ENCODE results near the gene RNF32.
"Not testable (repeated sequence)": the region's sequence is repeated elsewhere in the genome, so short reads cannot be mapped to it uniquely, and the experiment has no call there.

The RNF32 gene

DNA sequence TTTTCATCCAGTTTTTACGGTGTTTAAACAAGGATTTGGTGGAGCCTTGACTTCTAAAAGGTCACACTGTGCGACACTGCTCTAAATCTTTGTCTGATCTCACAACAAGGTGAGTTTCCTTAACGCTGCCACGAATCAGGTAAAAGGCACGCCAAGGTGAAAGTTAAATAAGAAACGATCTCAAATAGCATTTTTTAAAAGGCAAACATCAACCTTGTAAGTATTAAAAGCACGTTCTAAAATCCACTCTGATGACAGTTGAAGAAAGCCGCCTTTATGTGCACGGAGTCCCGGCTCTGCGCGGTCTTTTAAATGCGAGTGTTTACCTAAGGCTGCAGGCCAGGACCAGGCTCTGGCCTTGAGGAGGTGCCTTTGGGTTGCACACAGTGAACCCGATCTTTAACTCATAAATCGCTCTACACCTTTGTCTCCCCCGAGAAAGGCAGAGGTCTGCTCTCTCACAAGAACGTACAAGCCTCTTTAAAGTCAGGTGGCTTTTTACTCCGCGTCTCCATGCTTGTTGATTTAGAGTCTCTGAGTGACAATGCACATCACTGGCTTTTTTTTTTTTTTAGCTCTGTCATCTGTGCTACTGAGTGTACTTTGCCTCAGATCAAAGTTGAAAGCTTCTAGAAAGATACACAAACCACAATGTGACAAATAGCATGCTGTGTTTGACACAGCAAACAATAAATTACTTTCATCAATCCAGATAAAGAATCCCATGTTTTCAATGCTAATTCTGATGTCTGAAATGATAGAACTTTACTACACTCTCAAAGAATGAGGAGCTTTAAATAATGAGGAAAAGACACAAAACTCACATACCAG is 25.9 kb upstream of the RNF32 start:
- DNase-seq: peak; percentile 14

DNA sequence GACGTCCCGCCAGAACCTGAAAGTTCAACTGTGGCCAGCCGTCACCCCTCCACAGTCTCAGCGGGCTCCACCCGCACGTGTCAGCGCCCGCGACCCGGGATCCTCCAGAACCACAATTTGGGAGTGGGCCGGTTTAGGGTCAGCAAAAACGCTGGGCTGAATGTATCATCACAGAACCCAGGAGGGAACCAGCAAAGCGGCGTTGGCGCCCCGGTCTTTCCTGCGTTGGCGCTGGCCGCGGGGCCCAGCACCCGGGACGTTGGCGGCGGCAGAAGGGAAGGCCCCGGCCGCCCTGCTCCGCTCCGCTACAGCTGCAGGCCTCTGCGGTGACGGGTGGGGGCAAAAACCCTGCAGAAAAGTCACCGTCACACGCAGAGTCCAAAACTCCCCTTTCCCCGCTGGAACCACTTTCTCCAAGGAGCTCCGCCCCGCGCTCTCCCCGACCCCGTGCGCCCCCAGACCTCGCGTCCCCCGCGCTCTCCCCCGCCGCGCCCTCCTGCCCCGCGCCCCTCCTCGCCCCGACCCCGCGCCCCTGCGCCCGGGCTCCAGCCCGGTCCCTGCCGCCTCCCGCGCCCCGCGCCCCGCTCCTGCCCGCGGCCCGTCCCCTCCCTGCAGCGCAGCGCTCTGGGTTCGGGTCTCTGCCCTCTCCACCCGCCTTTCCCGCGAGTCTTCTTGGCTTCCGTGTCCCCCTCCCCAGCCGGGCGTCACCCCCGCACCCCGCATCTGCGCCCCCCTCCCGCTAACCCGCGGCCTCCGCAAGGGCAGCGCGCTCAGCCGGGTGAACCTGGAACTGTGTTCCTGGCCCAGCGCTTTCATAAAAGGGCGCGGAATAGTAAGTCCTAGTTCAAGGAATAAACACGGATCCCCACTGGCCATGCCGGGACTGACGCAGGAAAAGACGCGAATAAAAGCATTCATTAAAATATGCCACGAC is 24.0 kb upstream of the RNF32 start:
- no peak for DNase-seq

DNA sequence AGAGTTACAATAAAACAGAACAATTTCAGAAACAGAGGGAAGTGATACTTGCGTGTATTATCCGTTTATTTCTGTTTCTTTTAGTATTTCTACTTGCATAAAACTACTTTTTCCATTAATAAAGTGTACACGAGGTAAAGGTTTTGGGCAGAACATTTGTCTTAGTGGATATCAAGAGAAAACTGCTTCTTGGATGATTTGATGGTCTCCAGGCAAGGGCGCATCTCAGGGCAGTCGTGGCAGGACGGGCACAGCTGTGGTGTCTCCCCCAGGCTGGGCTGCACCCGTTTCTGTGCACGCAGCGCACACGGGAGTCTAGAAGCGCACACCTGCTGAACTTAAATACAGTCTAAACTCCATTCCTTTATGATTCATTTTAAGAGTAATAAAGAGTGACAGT is 23.4 kb upstream of the RNF32 start:
- no peak for DNase-seq

DNA sequence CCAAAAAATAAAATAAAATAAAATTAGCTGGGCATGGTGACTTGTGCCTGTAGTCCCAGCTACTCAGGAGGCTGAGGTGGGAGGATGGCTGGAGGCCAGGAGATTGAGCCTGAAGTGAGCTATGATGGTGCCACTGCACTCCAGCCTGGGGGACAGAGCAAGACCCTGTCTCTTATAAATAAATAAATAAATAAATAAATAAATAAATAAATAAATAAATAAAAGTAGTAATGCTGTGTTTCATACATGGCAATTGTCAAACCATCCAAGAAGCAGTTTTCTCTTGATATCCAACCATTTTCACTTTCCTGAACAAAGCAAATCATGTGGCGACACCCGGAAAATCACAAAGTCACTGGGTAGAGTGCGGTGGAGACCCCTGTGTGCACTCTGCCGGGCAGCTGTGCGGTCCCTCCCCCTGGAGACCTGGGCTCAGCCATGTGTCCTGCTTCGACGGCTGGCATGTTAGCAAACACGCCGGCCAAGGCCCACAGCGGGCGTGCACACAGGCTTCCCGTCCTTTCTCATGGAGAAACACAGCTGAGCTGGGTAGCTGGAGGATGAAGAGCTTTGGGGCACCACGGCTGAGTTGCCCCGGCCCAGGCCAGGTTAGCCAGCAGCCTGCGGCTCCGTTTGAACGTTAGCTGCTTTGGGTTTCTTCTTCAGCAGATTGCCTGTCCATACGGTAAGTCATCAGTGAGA is 22.3 kb upstream of the RNF32 start:
- no peak for DNase-seq

DNA sequence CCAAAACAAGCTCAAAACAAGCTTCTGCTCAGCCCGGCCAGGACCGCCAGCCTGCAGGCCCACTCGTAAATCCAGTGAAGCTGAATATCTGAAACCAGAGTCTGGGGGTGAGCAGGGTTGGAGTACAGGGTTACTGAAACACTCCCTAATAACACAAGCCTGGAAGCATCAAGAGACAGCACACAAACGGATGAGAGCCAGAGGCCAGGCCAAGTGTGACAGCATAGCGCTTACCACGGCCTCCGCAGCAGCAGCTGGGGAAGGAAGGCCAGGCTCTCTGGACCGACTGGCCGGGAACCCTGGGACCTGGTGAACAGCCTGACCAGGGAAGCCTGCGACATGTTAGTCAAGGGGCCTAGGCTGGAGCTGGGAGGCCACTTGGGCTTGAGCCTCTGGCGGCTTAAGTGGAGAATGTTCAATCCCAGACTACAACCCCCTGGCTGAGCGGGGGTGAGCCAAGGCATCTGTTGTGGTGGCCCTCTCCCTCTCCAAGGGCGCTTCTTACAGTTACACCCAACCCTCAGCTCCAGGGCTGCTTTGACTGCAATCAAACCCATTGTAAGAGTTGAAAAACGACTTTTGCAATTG is 21.7 kb upstream of the RNF32 start:
- no peak for DNase-seq

DNA sequence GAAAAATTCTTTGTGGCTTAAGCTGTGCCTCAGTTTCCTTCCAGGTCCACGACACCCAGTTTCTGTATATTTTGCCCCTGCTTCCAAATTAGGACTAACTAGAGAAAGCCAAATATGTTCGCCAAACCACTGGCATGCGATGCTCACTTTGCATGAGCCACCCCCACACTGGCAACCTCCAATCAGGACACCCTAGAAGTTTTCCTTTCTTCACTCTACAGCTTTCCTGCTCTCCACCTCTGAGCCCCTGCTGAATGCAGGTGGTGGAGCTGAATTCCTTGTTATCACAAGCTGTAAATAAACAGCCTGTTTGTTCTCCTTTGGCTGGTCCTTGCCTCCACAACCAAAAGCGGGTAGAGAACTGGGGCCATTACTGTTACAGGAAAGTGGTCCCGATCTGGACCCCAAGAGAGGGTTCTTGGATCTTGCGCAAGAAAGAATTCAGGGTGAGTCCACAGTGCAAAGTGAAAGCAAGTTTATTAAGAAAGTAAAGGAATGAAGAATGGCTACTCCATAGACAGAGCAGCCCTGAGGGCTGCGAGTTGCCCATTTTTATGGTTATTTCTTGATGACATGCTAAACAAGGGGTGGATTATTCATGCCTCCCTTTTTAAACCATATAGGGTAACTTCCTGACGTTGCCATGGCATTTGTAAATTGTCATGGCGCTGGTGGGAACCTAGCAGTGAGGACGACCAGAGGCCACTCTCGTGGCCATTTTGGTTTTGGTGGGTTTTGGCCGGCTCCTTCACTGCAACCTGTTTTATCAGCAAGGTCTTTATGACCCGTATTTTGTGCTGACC is 20.9 kb upstream of the RNF32 start:
- not testable (repeated sequence) for DNase-seq

DNA sequence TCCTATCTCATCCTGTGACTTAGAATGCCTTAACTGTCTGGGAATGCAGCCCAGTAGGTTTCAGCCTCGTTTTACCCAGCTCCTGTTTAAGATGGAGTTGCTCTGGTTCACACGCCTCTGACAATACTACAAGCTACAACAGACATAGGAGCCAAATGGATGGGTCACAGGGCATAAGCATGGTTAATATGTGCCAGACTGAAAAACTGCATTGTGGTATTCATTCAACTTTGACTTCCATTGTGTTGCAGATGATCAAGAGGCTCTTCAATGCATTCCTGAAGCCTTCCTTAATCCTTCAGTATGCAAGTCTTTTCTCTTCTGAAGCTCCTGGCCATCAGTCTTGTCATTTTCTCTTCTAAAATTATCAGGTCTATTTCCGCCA is 20.3 kb upstream of the RNF32 start:
- DNase-seq: no peak

DNA sequence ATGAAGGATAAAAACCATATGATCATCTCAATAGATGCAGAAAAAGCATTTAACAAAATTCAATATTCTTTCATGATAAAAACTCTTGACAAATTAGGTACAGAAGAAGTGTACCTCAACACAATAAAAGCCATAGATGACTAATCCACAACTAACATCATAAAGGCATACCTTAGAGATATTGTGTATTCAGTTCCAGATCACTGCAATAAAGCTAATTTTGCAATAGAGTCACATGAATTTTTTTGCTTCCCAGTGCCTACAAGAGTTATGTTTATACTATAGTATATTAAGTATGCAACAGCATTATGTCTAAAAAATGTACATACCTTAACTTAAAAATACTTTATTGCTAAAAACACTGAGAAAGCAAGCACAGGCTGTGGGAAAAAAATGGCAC is 18.9 kb upstream of the RNF32 start:
- no peak for DNase-seq

DNA sequence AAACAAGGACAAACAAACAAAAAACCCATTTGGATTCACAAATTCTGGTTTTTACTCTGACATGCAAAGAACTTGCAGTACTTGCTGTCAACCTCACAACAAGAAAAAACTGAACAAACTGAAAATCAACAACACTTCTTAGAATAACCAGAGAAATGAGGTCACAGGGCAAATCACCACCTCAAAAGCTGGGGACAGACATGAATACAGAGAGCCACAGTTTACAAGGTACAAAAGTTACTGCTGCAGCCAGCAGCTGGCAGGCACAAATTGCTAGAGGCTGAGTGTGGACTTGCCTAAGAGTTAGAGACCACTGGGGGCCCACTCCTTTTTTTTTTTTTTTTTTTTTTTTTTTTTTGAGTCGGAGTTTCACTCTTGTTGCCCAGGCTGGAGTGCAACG is 15.0 kb upstream of the RNF32 start:
- DNase-seq: no peak

DNA sequence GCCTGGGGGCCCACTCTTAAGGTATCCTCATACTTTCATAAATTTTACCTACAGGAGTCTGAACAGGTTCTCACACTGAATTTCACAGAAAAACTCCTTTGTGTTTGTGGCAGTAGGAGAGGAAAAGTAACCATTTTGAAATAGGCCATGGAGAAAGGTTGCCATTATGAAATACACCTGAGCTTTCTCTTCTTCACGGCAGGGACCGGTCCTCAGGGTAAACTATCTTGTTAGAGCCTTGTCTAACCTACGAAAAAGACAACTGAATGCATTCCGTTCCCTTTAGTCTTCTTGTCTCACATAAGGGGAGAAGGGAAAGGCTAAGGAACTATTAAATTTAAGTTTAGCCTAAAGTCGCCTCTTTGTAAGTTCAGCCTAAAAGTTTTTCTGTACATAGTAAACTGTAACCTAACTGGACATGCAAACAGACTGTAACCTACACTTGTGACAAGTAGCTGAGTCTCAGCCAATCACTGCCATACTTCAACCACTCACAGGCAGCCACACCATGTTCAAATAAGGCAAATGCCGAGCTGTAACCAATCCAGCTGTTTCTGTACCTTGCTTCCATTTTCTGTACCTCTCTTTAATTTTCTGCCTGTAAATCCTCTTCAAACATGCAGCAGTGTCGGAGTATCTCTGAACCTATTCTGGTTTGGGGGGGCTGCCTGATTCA is 14.2 kb upstream of the RNF32 start:
- DNase-seq: no peak

DNA sequence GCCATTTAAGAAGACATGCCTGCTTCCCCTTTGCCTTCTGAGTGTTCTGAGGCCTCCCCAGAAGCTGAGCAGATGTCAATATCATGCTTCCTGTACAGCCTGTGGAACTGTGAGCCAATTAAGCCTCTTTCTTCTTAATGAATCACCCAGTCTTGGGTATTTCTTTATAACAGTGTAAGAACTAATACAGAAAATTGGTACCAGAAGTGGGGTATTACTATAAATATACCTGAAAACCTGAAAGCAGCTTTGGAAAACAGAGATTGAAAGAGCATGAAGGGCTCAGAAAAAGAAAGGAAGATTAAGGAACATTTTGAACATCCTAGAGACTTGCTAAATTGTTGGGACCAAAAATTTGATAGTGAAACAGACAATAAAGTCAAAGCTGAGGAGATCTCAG is 12.0 kb upstream of the RNF32 start:
- DNase-seq: no peak

DNA sequence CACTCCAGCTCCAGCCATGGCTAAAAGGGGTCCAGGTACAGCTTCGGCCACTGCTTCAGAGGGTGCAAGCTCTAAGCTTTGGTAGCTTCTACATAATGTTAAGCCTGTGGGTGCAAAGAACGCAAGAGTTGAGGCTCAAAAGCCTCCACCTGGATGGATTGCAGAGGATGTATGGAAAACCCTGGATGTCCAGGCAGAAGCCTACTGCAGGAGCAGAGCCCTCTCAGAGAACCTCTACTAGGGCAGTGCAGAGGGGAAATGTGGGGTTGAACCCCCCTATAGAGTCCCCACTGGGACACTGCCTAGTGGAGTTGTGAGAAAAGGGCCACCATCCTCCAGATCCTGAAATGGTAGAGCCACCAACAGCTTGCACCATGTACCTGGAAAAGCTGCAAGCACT is 10.7 kb upstream of the RNF32 start:
- no peak for DNase-seq

DNA sequence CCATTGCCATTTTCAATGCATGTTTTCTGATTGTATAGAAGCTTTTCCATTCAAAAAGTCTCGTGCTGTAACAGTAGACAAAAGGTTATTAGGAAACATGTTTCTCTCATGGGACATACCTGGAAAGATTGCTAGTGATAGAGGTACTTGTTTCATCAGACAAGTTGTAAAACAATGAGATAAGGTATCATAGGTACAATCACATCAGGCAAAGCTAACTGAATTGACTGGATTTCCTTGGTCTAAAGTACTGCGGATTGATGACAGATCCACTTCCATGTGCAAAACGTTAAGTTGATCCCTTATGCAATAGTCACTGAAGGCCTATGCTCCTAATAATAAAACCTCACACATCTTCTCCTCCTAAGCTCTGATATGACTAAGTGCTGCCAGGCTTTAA is 6.5 kb upstream of the RNF32 start:
- no peak for DNase-seq

DNA sequence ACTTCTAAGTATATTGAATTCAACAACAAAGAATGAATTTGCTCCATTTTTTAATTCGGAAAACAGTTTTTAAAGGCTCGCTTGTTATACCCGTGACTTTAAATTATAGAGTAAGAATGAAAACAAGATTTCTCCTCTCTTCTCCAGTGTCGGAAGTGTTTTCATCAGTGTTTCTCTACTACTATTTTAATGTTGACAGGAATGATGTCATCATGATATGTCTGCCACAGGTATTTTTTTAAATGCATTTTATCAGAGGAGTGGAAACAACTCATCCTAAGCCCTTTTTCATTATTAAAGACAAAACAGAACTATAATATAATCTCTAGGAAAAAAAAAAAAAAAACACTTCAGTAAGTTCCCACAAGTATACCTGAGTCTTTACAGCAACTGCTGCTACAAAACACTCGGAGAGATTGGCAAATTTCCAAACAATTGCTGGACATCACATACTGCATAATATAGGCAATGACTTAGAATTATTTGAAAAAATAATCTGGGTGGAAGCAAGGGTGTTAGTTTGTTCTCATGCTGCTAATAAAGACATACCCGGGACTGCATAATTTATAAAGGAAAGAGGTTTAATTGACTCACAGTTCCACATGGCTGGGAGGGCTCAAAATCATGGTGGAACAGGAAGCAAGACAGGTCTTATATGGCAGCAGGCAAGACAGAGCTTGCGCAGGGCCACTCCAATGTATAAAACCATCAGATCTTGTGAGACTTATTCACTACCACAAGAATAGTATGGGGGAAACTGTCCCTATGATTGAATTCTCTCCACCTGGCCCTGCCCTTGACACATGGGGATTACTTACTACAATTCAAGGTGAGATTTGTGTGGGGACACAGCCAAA is 4.8 kb upstream of the RNF32 start:
- DNase-seq: no peak

DNA sequence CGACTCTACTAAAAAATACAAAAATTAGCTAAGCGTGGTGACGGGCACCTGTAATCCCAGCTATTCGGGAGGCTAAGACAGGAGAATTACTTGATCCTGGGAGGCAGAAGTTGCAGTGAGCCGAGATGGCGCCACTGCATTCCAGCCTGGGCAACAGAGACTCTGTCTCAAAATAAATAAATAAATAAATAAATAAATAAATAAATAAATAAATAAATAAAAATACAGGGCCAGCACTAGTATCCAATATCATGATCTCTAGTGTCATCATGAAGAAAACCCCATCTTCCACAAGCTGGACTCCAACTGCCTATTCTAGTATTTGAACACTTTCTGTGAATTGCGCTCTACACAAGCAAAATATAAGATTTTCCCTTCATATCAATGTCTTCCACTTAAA is 3.5 kb upstream of the RNF32 start:
- DNase-seq: not testable (repeated sequence)

DNA sequence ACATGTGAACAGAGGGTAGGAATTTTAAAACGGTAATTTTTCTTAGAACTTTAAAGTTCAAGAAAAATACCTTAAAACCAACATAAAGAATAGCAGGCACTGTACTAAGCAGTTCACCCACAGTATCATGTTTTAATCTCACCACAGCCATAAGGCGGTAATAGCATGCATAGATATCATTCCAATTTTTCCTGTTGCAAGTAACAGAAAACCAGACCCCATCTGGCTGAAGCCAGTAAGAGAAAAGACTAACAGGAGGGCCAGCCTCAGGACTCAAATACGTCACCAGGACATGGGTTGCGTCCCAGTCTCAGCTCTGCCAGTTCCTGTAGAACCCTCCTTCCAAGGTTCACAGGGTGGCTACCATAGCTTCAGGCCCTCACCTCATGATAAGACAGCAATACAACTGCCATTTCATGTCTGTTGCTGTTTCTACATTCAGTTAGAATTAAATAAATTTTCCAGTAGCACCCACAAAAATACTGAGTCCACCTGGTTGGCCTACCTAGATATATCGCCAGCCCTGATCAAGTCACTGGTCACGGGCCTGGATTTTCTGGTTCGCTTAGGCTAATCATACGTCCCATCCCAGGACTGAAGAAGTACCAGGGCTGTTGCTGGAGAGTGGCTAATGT is 2.0 kb upstream of the RNF32 start:
- DNase-seq: no peak

DNA sequence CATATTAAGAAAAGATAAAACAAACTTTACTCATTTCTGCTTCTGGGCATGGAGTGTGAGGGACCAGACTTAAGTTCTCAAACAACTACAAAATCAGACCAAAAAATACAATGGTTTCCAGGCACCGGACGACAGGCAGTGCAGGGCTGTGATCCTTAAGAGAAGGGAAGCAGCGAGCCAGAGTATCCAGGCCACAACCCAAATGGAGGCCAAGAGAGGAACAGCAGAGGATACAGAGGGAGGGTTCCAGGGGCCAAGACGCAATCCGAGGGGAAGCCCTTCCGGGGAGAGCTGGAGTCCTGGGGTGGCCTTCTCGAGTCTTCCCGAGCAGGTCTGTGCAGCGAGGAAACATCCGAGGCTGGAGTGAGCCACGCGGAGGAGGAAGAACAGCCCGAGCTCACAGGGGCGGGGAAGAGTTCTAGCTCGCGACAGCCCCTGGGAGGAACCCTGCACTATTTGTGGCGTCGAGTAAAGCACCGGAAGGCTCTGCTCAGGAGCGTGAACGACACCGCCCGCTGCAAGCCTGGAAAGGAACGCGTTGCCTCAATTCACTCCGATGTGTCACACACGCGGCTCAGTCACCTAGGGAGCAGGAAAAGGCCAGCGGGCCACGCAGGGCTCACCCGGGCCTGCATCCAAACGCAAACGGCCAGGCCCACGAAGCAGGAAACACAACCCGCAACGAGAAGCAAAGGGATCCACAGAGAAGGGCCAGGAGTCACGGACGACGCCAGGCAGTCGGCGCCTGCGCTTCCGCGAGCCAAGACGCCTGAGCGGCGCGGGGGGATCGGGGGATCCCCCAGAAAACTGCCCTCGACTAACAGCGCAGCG is 933 bp upstream of the RNF32 start:
- DNase-seq: peak; percentile 9

DNA sequence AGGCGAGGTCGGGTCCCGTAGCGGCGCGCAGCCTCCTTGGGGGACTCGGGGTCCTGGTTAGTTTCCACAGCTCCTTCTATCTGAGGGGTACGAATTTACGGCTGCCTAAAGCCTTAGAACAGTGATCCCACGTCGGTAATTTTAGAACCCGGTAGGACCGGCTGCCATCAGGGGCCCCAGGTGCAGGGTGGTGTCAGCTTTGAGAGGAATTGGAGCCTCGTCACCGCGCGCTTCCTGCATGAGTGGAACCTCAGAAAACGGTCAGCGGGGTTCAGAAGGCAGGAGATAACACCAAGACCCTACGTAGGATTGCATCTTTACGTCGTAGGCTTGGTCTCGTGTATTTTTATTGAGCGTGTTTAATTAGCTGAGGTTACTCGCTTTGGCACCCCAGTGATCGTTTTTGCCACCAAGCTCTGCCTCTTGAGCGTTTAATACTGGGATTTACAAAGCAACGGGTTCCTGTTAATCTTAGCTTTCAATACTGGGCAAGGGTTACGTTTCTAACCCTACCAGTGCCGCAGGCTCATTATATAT is 443 bp downstream of the RNF32 start:
- no peak for DNase-seq
